ENCODE measurements around the gene MPHOSPH6. TPM values are rescaled to one million over a fixed set of nuclear protein-coding genes. Genes with fewer than 3 reads are reported as not detected.

Gene MPHOSPH6
- total RNA-seq, 1 donor: 38.4 TPM

- no peak for TF ChIP-seq CTCF (IDR thresholded peaks at IDR 0.05; ENCODE audit: insufficient read depth, low read depth, low read length)
- DNase-seq (ENCODE audit: low read depth): no peak
- no peak overlapping the region for H3K4me3 ChIP-seq (ENCODE audit: low read depth, low read length)
Observed at GRCh38 chr16:82134846-82135245, 35.2 kb downstream of the MPHOSPH6 start.

- H3K4me3 ChIP-seq (ENCODE audit: low read depth, low read length): no peak overlapping the region
- DNase-seq (ENCODE audit: low read depth): no peak
- TF ChIP-seq CTCF (IDR thresholded peaks at IDR 0.05; ENCODE audit: insufficient read depth, low read depth, low read length): no peak
Observed at GRCh38 chr16:82133798-82134197, 36.2 kb downstream of the MPHOSPH6 start.

GRCh38 chr16:82129881-82130280 lies 40.1 kb downstream of the MPHOSPH6 start:
- no peak for TF ChIP-seq CTCF (IDR thresholded peaks at IDR 0.05; ENCODE audit: insufficient read depth, low read depth, low read length)

GRCh38 chr16:82124651-82125050 lies 45.4 kb downstream of the MPHOSPH6 start:
- TF ChIP-seq CTCF (IDR thresholded peaks at IDR 0.05; ENCODE audit: insufficient read depth, low read depth, low read length): no peak
- H3K4me3 ChIP-seq (ENCODE audit: low read depth, low read length): no peak overlapping the region
- DNase-seq (ENCODE audit: low read depth): no peak

More at GRCh38 chr16:82129881-82130280, 40.1 kb downstream of the MPHOSPH6 start:
- no peak overlapping the region for H3K4me3 ChIP-seq (ENCODE audit: low read depth, low read length)
- DNase-seq (ENCODE audit: low read depth): no peak

- no peak for TF ChIP-seq CTCF (IDR thresholded peaks at IDR 0.05; ENCODE audit: insufficient read depth, low read depth, low read length)
- H3K4me3 ChIP-seq (ENCODE audit: low read depth, low read length): no peak overlapping the region
- no peak for DNase-seq (ENCODE audit: low read depth)
Observed at GRCh38 chr16:82119405-82119804, 50.6 kb downstream of the MPHOSPH6 start.

GRCh38 chr16:82118749-82119148 lies 51.3 kb downstream of the MPHOSPH6 start:
- no peak for DNase-seq (ENCODE audit: low read depth)
- no peak overlapping the region for H3K4me3 ChIP-seq (ENCODE audit: low read depth, low read length)
- no peak for TF ChIP-seq CTCF (IDR thresholded peaks at IDR 0.05; ENCODE audit: insufficient read depth, low read depth, low read length)

- TF ChIP-seq CTCF (IDR thresholded peaks at IDR 0.05; ENCODE audit: insufficient read depth, low read depth, low read length): no peak
- DNase-seq (ENCODE audit: low read depth): no peak
- no peak overlapping the region for H3K4me3 ChIP-seq (ENCODE audit: low read depth, low read length)
Observed at GRCh38 chr16:82116535-82116934, 53.5 kb downstream of the MPHOSPH6 start.
